GM21723 (cell line): ENCODE results near the gene CDAN1.

Experiments used
- ATAC-seq: cut with Tn5 transposase; IDR thresholded peaks from one replicate; pipeline ENCODE4 v1.9.1; 2021; ENCODE audit warnings: mild to moderate bottlenecking, moderate library complexity; ENCODE audit not compliant: unreplicated experiment

CDAN1 gene

DNA sequence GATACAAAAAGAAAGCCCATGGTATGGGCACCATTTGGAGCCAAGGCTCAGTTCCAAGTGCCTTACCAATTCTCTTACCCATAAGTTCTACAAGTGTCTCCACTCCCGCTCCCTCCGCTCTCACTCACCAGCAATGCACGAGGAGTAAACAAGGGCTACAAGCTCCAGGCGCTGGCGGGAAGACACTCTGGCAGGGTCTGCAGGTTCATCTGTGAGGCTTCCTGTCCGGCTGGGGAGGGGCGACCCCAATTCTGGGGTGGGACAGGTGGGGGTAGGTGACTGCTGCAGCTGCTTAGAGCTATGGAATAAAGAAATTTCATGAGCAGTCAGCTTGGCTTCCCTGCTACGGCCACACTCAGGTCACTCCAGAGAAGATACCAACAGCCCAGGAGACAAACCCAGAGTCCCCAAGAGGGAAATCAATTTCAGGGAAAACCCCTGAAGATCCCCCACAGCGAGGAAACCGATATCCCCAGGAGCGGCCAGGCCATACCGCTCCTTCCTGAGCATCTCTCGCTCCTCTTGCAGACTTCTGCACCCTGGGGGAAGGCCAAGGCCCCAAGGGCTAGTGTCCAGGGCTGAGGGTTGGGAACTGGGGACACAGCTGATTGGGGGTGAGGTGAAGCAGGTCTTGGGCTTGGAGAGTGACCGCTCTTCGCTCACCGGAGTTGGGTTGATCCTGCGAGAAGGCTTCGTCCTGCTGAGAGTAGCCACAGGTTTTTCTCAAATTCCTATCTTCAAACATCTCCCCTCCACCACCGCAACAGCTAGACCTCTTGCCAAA lies 1.4 kb downstream of the CDAN1 start:
- ATAC-seq, result no peak

DNA sequence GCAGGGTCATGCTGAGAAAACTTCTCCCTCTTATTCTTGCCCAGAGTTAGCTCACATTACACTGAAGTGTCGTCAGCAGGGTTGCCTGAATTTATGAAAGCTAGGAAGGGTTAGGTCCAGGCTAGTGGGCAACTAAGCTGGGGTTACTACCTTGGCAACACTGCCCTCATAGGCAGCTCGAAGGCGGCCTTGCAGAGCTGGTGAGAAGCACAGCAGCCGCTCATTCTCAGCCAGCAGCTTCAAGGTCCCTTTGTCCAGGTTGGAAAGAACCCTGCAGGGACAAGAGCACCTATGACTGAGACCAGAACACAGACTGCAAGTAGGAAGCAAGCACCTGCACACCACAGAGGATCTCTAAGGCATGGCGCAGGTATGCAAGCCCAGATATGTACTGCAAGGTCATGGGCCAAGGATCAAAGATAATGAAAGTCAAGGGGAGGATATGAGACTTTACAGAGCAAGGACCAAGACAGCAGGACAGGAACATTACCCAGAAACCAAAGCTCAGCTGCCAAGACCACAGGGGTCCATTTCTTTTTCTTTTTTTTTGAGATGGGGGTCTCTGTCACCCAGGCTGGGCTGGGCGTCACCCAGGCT lies 2.8 kb downstream of the CDAN1 start:
- ATAC-seq, result no peak

DNA sequence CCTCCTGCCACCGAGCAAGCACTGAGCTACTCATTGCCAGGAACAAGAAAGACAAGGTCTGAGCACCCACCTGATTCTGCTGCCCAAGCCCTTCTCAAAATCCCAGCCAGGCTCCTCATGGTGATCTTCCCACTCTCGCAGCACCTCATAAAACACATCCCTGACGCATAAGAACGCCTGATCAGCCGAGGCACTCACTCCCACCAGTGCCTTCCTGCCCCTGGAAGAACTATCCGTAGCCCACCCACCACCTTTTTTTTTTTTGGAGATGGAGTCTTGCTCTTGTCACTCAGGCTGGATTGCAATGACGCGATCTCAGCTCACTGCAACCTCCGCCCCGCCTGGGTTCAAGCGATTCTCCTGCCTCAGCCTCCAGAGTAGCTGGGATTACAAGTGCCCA lies 3.9 kb downstream of the CDAN1 start:
- no peak for ATAC-seq

DNA sequence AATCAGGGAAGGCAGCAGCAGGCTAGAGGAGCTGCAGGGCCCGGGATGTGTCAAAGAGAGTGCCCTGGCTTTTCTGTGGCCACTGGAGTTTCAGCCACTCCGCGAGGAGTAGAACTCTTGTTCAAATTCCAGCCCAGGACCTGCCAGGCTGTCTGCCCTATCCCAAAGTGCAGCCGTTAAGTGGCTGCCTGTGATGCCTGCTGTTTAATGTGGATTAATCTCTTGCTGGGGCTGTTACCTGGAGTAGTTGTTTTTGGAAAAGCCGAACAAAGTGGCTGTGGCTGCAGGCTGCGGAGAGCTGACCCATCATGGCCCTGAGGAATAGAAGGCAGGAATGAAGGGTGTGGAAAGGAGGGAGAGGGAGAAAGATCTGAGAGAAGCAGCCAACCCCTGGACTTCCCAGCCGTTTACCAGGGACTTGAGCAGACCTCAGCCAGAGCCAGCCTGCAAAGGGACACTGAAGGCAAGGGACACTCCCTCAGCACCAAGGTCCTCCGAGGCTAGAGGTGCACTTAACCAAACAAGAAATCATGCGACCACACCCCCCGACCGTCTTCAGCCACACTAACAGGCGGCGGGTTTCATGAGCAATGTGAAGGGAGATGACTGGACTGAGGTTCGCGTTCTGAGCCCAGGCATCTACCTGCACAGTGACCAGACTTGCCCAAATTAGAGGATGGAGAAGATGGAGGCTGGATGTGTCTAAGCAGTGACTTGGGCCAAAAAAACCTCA lies 4.7 kb downstream of the CDAN1 start:
- no peak for ATAC-seq

DNA sequence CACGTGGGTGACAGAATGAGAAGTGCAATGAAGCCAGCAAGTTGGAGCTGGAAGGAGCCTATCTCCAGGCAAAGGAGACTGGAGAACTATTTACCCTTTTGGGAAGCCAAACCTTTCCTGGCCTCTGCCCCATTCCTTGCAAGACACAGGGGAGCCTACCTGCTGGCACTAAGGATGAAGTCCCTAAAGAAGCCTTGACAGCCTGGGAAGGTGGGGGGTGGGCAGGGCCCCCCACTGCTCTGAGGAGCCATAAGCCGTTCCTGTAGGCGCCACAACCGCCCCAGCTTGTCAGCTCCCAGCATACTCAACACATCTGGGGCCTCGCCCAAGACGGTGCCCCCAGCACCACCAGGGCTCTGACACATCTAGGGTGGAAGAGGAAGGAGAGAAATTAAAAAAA lies 5.5 kb downstream of the CDAN1 start:
- ATAC-seq, result no peak

GRCh38 chr15:42730536-42730935 lies 6.4 kb downstream of the CDAN1 start:
- no peak for ATAC-seq

- no peak for ATAC-seq
Measured at GRCh38 chr15:42730135-42730534, 6.8 kb downstream of the CDAN1 start.

DNA sequence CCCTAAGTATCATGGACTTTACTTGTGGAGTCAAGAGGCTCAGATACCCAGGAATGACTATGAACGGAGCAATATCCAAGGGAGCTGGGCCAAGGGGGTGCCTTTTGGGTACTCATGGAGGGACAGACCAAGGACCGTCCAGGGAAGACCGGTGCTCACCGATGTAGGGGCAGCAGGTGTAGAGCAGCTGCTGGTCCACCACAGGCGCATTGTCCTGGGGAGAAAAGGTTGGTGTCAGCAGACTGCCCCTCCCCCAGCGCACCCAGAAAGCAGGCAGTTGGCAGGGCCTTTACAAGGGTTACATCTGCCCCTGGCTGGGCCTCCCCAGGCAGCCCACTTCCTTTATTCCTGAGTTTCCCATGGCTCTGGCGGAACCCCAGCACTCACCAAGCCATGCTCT lies 7.5 kb downstream of the CDAN1 start:
- no peak for ATAC-seq

GRCh38 chr15:42728972-42729371 lies 8.0 kb downstream of the CDAN1 start:
- no peak for ATAC-seq

DNA sequence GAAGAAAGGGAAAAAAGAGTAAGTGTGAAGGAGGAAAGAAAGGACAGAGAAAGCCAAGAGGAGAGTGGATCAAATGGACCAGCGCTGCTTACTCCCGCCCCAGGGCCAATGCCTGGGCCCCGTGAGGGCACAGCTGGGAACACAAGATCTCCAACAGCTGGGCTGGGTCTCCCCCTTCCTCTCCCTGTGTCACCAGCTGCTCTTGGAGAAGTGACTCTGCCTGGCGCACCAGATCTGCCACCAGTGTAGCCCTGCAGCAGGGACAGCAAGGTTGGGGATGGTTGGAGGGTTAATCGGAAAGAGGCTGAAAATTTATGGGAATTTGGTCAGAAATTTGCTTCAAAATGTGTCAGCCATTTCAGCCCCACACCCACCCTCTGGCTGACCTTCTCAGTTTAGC lies 8.4 kb downstream of the CDAN1 start:
- ATAC-seq, result no peak

DNA sequence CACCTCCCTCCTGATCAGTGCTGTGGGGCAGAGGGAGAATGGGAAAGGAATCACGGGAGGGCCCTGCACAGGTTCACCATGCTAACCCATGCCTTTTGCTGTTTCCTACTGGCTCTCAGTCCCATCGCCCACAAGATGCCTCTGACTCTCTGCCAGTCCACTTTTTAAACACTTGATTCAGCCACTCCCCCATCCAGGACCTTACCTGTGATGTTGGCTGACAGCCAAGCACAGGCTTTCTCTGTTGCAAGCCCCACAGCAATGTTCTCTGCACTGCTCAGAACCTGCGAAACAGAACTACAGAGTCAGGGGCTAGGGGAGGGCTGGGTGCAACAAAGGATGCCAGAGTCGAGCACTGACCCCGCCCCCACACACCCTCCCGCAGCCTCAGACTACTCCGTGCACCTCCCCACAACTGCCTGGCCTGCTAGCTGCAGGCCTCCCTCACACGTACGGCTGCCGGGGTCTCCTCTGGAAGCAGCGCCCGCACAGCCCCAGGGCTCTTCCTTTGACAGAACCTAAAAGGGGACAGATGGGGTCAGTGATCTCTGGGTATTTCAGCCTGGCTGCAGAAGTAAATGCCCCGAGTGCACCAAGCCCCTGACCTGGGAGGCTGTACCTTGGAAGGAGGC lies 9.1 kb downstream of the CDAN1 start:
- no peak for ATAC-seq

GRCh38 chr15:42726114-42726513 lies 10.8 kb downstream of the CDAN1 start:
- ATAC-seq, result no peak

GRCh38 chr15:42725331-42725903 lies 11.5 kb downstream of the CDAN1 start:
- no peak for ATAC-seq

DNA sequence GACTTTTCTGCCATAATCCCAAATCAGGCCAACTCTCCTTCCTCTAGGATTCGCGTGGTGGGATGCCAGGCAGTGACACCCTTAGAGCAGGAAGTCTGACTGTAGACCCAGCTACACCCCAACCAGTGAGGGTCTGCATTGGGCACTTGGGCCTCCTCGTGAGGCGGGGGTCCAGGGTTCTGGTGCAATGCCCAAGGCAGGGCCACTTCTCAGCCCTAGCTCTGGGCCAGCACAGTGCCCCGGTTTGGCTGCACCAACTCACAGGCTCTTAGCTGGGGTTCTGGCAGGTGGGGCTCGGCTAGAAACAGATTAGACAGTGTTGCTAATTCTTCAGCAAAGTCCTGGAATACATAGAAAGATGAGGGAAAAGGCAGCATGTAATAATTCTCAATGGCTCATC lies 12.7 kb downstream of the CDAN1 start:
- ATAC-seq, result no peak

- ATAC-seq, result no peak
Measured at GRCh38 chr15:42723068-42723467, 13.9 kb downstream of the CDAN1 start.

GRCh38 chr15:42721916-42722315 lies 15.0 kb downstream of the CDAN1 start:
- no peak for ATAC-seq

GRCh38 chr15:42721016-42721415 lies 15.9 kb downstream of the CDAN1 start:
- ATAC-seq, result no peak

- no peak for ATAC-seq
Measured at GRCh38 chr15:42720071-42720470, 16.9 kb downstream of the CDAN1 start.

- ATAC-seq, result no peak
Measured at GRCh38 chr15:42719043-42719442, 17.9 kb downstream of the CDAN1 start.

DNA sequence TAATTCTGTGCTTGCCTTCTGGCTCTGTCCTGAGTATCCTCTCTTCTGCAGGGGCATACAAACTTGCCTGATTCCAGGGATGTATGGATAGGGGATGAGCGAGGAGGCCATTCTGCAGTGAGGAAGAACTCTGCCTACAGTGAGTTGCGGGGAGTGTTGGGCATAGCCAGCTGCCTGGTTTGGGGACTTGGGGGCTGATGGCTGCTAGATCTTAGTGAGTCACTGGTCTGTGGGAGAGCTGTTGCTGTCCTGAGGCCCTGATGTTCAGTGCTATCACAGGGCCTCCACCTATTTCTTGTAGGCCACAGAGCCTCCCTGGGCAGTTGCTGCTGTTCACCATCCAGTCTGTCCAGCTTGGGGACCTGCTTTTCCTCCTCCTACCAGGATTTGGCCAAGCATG lies 20.3 kb downstream of the CDAN1 start:
- no peak for ATAC-seq

DNA sequence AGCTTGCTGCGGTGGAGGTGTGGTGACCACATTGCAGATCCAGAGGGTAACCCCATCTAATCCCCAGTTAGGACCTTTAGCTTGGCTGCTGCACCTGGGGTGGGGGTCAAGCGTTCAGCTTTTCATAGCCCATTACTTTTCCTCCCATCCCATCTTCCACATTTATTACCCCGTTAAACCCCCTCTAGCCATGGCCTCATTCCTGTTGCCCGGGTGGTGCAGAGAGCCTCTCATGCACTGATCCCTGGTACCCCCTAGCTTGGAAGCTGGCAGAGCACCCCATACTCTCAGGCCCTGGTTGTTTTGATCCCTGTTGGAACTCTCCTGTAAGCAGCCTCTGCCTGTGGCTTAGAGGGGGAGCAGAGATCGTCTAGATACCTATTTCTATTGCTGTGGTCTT lies 20.8 kb downstream of the CDAN1 start:
- ATAC-seq, result no peak
